ENCODE data around the gene ZNF638. TPM values are rescaled to one million over a fixed set of nuclear protein-coding genes. Genes with fewer than 3 reads are reported as not detected.

The ZNF638 gene
- total and polyA plus RNA-seq, 2 of the 4 experiments (the other 2 are of a cell fraction): 46.4 to 129 TPM

- Histone ChIP-seq H4K8ac (ENCODE audit: low read depth in 2 of 2, low read length in 2 of 2) (no peak overlapping the region), H3K9me3 (ENCODE audit: control insufficient read depth, insufficient read depth, low read length) (no peaks in the 10 kb centered on the region), H3K27ac (ENCODE audit: insufficient read depth, low read length) (no peak overlapping the region), H3K27me3 (ENCODE audit: control insufficient read depth, insufficient read depth, low read length) (peaks cover 36% of the 10 kb centered on the region), H3K4me3 (ENCODE audit: insufficient read depth, low read depth, low read length) (no peak overlapping the region), H3K23ac (ENCODE audit: low read depth, low read length) (no peak overlapping the region), H3K14ac (replicated peaks; ENCODE audit: low read depth, low read length) (no peak overlapping the region), H2AK9ac (replicated peaks; ENCODE audit: low read depth, low read length, poor library complexity) (no peak overlapping the region), H2AFZ (replicated peaks; ENCODE audit: low read length, poor library complexity) (no peak overlapping the region), H3K36me3 (ENCODE audit: control insufficient read depth, insufficient read depth, low read length) (no peaks in the 10 kb centered on the region), H2AK5ac (ENCODE audit: low read depth, low read length) (no peak overlapping the region), H4K5ac (ENCODE audit: low read depth, low read length) (no peak overlapping the region), H4K91ac (ENCODE audit: insufficient read depth, low read depth, low read length) (no peak overlapping the region), H3K18ac (ENCODE audit: low read depth, low read length) (no peak overlapping the region), H2BK20ac (ENCODE audit: low read depth, low read length) (no peak overlapping the region), H3K56ac (ENCODE audit: extremely low read depth, insufficient read depth, low read length) (no peak overlapping the region), H4K20me1 (ENCODE audit: insufficient read depth, low read length) (no peaks in the 10 kb centered on the region), H2BK5ac (ENCODE audit: low read depth, low read length, poor library complexity, severe bottlenecking) (no peak overlapping the region), H3K4me2 (ENCODE audit: low read depth, low read length) (no peak overlapping the region), H3K4ac (ENCODE audit: low read depth, low read length) (no peak overlapping the region), H3K9me1 (ENCODE audit: insufficient read depth, low read length) (no peaks in the 10 kb centered on the region), H2BK120ac (ENCODE audit: low read depth, low read length) (no peak overlapping the region), H2BK15ac (ENCODE audit: low read depth, low read length) (no peak overlapping the region), H3K9ac (ENCODE audit: low read depth, low read length) (no peak overlapping the region), H3K79me1 (ENCODE audit: low read depth in 1 of 2, low read length in 2 of 2) (no peaks in the 10 kb centered on the region), H3K4me1 (ENCODE audit: control insufficient read depth, insufficient read depth, low read length) (no peaks in the 10 kb centered on the region)
- no TSS peak for BruUV-seq (replicated peaks)
- POLR2A ChIA-PET (ENCODE audit: unreplicated experiment): no interaction called here
- intact Hi-C loops (cut with micrococcal nuclease): no loop called here
- no CpG with 5 or more reads among the region's 2 CpGs for WGBS, 2 experiments (ENCODE audit: extremely low coverage in 2 of 2, insufficient read length in 1 of 2)
- TF ChIP-seq MAFK (IDR thresholded peaks at IDR 0.05; ENCODE audit: low read depth, low read length): no peak
- TF ChIP-seq POLR2A (IDR thresholded peaks at IDR 0.05; ENCODE audit: low read depth, low read length): no peak
- TF ChIP-seq NFE2L2 (IDR thresholded peaks at IDR 0.05; ENCODE audit: low read depth, low read length): no peak
- no peak for TF ChIP-seq RAD21 (IDR thresholded peaks at IDR 0.05; ENCODE audit: low read length)
- no peak for TF ChIP-seq MXI1 (IDR thresholded peaks at IDR 0.05; ENCODE audit: borderline replicate concordance, low read depth, low read length)
- TF ChIP-seq CEBPB (IDR thresholded peaks at IDR 0.05; ENCODE audit: low read depth, low read length): no peak
- no peak for TF ChIP-seq USF2 (IDR thresholded peaks at IDR 0.05; ENCODE audit: low read depth, low read length)
- no peak for TF ChIP-seq BHLHE40 (IDR thresholded peaks at IDR 0.05; ENCODE audit: low read depth, low read length)
- no peak for TF ChIP-seq MAZ (IDR thresholded peaks at IDR 0.05; ENCODE audit: borderline replicate concordance, low read depth, low read length)
- TF ChIP-seq CTCF (conservative IDR thresholded peaks at IDR 0.05; ENCODE audit: low read depth, low read length): no peak
- no peak for TF ChIP-seq CHD1 (IDR thresholded peaks at IDR 0.05; ENCODE audit: low read depth, low read length)
- no peak for TF ChIP-seq ELK1 (IDR thresholded peaks at IDR 0.05; ENCODE audit: borderline replicate concordance, low read depth, low read length)
- no peak for TF ChIP-seq SMC3 (IDR thresholded peaks at IDR 0.05; ENCODE audit: low read depth, low read length)
- no peak for TF ChIP-seq RCOR1 (IDR thresholded peaks at IDR 0.05; ENCODE audit: insufficient replicate concordance, low read length)
- no peak for TF ChIP-seq FOS (IDR thresholded peaks at IDR 0.05; ENCODE audit: low read depth, low read length)
- no peak for TF ChIP-seq RFX5 (IDR thresholded peaks at IDR 0.05; ENCODE audit: low read depth, low read length)
- ATAC-seq (ENCODE audit: low read depth) (no peak), DNase-seq (no peak)
- CTCF ChIA-PET: no interaction called here
- in situ Hi-C loops (cut with MboI; ENCODE audit: low sequenced_read_pairs): no loop called here
- dilution Hi-C loops (cut with HindIII; ENCODE audit: low sequenced_read_pairs, unreplicated experiment): no loop called here
Measured at GRCh38 chr2:71472019-71472418, 140.4 kb downstream of the ZNF638 start.

All from IMR-90 (cell line).